CD4-positive, alpha-beta T cell treated with Interleukin-10 for 1 hour (primary cell): Measurements from ENCODE around the gene PRICKLE2.
"Not testable (repeated sequence)": the region's sequence is repeated elsewhere in the genome, so short reads cannot be mapped to it uniquely, and the experiment has no call there.

Experiments
- DNase-seq: peaks from one replicate; pipeline ENCODE4 v3.0.0-alpha.2; 2020

Gene PRICKLE2

DNA sequence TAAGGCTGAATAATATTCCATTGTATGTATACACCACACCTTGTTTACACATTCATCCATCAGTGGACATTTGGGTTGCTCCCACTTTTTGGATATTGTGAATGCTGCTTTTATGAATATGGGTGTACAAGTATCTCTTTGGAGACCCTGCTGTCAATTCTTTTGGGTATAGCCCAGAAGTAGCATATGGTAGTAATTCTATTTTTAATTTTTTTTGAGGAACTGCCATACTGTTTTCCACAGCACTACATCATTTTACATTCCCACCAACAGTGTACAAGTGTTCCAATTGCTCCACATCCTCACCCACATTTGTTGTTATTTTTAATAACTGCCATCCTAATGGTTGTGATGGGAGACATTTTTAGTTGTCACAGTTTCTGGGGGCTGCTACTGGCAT is 132.1 kb downstream of the PRICKLE2 start:
- no peak for DNase-seq

- no peak for DNase-seq
These were observed 133.8 kb downstream of the PRICKLE2 start for GRCh38 chr3:64091501-64091900.

GRCh38 chr3:64089386-64089785 is 135.9 kb downstream of the PRICKLE2 start:
- DNase-seq: not testable (repeated sequence)

DNA sequence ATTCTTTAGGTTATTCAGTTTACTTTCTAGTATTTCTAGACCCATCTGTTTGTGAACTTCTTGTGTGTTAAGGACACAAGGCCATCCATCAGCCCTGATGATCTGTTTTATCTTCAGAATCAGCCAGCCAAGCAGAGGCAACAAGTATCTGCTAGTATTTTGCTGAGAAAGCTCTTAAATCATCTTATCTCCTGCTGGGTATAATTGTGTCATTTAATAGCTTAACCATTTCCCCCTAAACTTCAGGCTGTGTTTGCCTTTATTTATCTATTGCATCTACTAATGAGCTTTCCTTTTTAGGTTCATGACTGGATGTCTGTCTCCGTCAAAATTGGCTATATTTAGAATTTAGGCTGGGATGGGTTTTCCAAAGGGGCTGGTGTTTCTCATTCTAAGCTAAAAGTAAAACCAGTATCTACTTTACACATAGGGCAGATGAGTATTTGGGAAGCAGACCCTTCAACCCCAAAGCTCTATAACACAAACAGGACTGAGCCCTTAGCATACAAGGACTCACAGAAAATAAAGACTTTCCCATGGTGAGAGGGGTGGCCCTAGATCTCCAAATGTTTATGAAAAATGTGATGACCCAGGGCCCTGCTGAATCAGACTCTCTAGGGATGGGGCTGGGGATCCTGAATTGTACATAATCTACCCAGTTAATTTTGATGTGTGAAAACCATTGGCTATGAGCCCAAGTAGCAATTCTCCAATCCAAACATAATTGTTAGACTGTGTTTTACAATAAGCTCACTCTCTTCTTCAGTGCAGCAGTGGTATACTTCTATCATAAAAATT is 136.7 kb downstream of the PRICKLE2 start:
- no peak for DNase-seq

DNA sequence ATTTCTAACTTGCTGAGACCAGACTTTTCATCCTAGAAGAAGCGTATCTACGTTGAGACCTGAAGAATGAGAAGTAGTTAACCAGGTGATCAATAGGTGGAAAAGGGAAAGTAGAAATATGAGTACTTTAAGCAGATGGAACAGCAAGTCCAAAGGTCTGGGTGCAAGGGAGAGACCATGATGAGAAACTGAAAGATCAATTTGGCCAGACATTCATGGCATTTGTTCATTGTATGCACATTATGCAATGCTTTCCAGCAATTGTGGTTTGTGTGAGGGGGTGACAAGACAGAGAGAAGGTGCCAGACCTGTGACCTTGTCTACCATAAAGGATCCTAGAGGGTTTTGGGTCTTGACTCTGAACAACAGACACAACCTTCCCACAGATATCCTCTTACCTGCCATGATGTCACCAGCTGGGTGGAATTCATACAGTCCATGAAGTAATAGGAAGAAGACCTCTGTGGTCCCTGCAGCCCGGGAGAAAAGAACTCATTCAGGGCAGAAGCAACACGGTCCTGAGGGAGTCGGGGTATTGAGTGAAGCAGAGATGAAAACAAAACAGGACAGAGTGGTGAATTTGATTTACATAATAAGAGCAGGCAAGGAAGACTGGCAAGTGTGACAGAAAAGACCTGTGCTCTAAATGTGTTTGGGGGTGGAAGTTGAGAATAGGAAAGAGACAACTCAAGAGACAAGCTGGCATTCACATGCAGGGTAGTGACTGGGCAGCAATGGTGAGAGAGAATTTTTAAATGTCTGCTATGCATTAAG is 138.6 kb downstream of the PRICKLE2 start:
- DNase-seq: no peak

GRCh38 chr3:64084640-64085039 is 140.6 kb downstream of the PRICKLE2 start:
- DNase-seq: no peak

GRCh38 chr3:64083575-64083974 is 141.7 kb downstream of the PRICKLE2 start:
- DNase-seq: no peak

DNA sequence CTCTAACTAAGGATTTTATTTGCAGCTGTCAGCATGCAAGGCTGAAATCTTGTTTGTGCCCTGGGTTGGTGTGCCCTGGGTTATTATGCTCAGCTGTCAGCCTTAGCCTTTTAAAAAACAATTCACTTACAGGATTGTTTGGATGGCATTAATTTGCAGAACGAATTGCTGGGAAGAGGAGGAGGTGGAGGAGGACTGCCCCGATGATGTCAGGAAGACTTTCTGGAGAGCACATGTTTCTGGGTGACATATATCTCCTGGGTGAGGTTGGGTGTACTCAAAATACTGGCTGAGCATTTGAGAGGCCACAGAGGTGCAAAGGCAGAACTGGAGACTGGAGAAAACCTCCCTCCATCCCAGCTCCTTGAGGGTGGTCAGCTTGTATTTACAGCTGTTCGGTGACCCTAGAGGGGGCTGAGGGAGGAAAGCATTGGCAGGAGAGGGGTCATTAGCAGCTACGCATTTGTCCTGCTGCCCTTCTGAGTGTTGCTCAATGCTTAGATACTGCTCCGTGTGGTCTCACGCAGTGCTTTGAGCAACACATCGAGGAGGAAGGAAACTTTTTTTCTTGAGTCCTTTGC is 142.2 kb downstream of the PRICKLE2 start:
- DNase-seq: no peak

- DNase-seq: no peak
These were observed 142.9 kb downstream of the PRICKLE2 start for GRCh38 chr3:64082411-64082810.

DNA sequence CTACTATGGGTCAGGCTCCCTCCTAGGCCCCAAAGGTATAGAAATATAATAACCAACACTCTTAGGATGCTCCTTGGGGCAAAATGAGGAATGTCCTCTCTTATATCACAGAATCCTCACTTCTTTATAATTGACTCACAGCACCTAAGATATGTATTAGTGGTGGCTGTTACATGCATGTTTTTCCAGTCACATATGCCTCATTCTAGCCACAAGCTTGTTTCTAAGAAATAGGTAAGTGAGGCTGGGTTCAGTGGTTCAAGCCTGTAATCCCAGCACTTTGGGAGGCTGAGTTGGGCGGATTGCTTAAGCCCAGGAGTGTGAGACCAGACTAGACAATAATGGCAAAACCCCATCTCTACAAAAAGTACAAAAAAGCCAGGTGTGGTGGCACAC is 144.0 kb downstream of the PRICKLE2 start:
- no peak for DNase-seq

DNA sequence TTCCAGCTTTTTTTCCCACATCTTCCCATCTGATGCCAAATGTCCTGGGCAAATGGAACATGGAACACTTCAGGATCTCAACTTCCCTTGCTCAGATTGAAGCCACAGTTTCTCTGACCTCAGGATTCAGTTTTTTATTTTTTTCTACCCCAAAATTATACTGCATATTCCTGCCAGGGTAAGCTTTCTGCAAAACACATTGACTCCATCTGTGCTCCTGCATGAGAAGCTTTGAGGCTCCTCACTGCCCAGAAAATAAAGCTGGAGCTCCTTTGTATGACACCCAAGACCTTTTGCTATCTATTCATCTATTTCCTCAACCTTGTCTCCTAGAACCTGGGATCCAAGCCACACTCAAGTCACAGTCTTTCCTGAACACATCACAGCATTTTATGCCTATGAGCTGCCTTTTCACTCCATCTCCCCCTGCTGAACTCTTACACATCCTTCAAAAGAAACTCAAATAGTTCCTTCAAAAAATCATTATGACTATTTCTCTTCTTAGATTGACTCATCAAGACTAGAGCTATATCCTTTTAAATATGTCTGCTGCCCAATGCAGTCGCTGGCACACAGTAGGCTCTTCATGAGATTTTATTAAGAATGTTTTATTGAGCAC is 144.5 kb downstream of the PRICKLE2 start:
- no peak for DNase-seq

DNA sequence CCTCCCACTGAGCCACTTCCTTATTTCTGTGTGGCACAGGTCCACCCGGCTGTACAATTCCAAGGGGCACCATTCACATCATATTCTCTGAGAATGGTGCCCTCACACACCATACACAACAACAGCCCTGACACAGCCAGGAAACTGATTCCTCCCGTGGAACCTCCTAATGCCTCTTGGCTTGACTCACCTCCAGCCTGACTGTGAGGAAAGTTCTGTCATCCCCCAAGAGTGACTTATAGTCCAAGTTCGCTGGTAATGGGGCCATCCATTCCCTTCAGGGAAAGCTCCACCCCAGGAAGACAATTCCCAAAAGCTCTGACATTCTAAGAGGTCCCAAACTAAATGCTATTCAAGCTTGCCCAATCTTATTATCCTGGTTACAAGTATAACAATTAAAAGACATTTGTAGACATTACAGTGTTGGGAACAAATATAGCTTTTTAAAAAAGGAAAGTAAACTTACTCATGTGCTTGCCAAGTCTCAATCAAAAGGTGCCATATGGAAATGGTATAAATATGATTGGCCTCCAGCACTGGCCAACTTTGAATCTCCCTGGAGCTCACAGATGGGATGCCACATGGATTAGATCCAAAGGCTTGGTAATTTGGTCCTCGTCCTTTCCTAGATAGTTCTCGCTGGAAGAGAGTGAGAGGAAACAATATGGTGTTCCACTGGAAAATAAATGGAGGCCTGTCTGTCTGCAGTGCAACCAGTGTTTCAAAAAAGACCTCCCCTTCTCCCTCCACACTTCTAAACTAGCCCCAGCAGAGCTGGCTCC is 145.7 kb downstream of the PRICKLE2 start:
- no peak for DNase-seq

DNA sequence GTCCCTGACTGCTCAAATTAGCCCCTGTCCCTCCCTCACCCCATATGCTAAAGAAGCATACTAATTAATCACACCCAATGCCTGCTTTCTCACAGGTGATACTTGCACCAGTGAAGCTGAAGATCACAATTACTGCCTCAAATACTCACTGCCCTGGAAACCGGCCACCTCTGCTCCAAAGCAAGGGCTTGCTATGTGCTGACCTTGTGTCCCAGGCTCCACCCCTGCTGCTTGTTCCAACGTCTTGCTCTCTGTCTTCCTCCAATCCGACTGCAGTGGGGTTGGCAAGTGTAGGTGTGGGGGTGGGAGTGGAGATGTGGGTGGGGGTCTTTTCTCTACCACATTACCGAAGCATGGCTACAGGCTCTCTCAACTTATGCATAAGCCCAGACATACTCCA is 146.3 kb downstream of the PRICKLE2 start:
- no peak for DNase-seq

GRCh38 chr3:64074895-64075679 is 150.2 kb downstream of the PRICKLE2 start:
- DNase-seq: no peak

GRCh38 chr3:64074060-64074459 is 151.2 kb downstream of the PRICKLE2 start:
- no peak for DNase-seq

- no peak for DNase-seq
These were observed 152.0 kb downstream of the PRICKLE2 start for GRCh38 chr3:64073158-64073761.

- no peak for DNase-seq
These were observed 153.1 kb downstream of the PRICKLE2 start for GRCh38 chr3:64072126-64072525.

- DNase-seq: no peak
These were observed 154.6 kb downstream of the PRICKLE2 start for GRCh38 chr3:64070704-64071103.

GRCh38 chr3:64067506-64068346 is 157.5 kb downstream of the PRICKLE2 start:
- DNase-seq: no peak

DNA sequence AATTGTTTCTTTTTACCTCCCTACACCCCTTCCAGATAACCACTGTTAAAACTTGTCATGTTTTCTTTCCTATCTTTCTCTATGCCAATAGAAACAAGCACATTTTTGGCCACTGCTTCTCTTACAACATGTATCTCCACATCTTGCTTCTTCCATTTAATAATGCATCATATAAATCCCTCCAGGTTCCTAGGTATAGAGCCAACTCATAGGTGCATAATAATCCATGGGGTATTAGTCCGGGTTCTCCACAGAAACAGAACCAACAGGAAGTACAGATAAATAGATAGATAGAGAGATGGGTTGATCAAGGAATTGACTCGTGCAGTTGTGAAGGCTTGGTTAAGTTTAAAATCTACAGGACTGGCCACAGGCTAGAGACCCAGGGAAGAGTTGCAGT is 160.5 kb downstream of the PRICKLE2 start:
- no peak for DNase-seq
